ENCODE data around the gene RNF187. TPM values are rescaled to one million over a fixed set of nuclear protein-coding genes. Genes with fewer than 3 reads are reported as not detected.

RNF187 gene
- total and polyA plus RNA-seq, 2 experiments from 2014 or later, result 52.4 to 135 TPM

GRCh38 chr1:228478912-228479711 is 8.1 kb upstream of the RNF187 start:
- TF ChIP-seq EZH2phosphoT487 (IDR thresholded peaks at IDR 0.05; ENCODE audit: low read depth, severe bottlenecking, unreplicated experiment), result no peak
- no peak for TF ChIP-seq CTCF (IDR thresholded peaks at IDR 0.05; ENCODE audit: poor library complexity)
- TF ChIP-seq EZH2 (IDR thresholded peaks at IDR 0.05; ENCODE audit: borderline replicate concordance), result no peak

GRCh38 chr1:228483789-228484188 is 3.4 kb upstream of the RNF187 start:
- Histone ChIP-seq H3K4me2 (no peak overlapping the region), H3K36me3 (replicated peaks; ENCODE audit: insufficient read depth, low read depth) (no peaks in the 10 kb centered on the region), H3K27ac (no peak overlapping the region), H2AFZ (no peak overlapping the region), H3K4me3 (no peak overlapping the region), H4K20me1 (ENCODE audit: insufficient read depth, poor library complexity, severe bottlenecking) (no peaks in the 10 kb centered on the region), H3K9me2 (replicated peaks; ENCODE audit: insufficient read depth) (no peaks in the 10 kb centered on the region), H3K79me2 (peaks cover 12% of the 10 kb centered on the region), H3K4me1 (ENCODE audit: insufficient read depth) (peaks cover 12% of the 10 kb centered on the region), H3K9me3 (ENCODE audit: low read depth) (no peaks in the 10 kb centered on the region), H3K27me3 (no peaks in the 10 kb centered on the region)
- TF ChIP-seq EZH2phosphoT487 (IDR thresholded peaks at IDR 0.05; ENCODE audit: low read depth, severe bottlenecking, unreplicated experiment), result no peak
- TF ChIP-seq EZH2 (IDR thresholded peaks at IDR 0.05; ENCODE audit: borderline replicate concordance), result no peak
- no peak for TF ChIP-seq CTCF (IDR thresholded peaks at IDR 0.05; ENCODE audit: poor library complexity)
- no CpG with 5 or more reads among the region's 1 CpG for WGBS (ENCODE audit: low lambda C conversion rate, missing lambda C conversion rate)
- no peak for DNase-seq (ENCODE audit: low spot score)

More at GRCh38 chr1:228478912-228479711, 8.1 kb upstream of the RNF187 start:
- H2AFZ ChIP-seq, result no peak overlapping the region
- H3K4me2 ChIP-seq, result peak overlapping the region; percentile 37
- H3K4me3 ChIP-seq, result no peak overlapping the region
- DNase-seq (ENCODE audit: low spot score), result no peak
- H3K36me3 ChIP-seq (replicated peaks; ENCODE audit: insufficient read depth, low read depth), result no peaks in the 10 kb centered on the region
- peaks cover 4% of the 10 kb centered on the region for H3K4me1 ChIP-seq (ENCODE audit: insufficient read depth)
- no peaks in the 10 kb centered on the region for H3K79me2 ChIP-seq
- no peaks in the 10 kb centered on the region for H3K9me3 ChIP-seq (ENCODE audit: low read depth)
- no peaks in the 10 kb centered on the region for H3K27me3 ChIP-seq
- no peaks in the 10 kb centered on the region for H4K20me1 ChIP-seq (ENCODE audit: insufficient read depth, poor library complexity, severe bottlenecking)
- H3K9me2 ChIP-seq (replicated peaks; ENCODE audit: insufficient read depth), result no peaks in the 10 kb centered on the region
- no peak overlapping the region for H3K27ac ChIP-seq
- WGBS (ENCODE audit: low lambda C conversion rate, missing lambda C conversion rate), result 59% methylated on average over 10 of the region's 10 CpGs

- WGBS (ENCODE audit: low lambda C conversion rate, missing lambda C conversion rate), result under 1% methylated on average over 49 of the region's 60 CpGs
- Histone ChIP-seq H3K27me3 (no peaks in the 10 kb centered on the region), H3K27ac (peak overlapping the region; percentile 99), H3K4me3 (peak overlapping the region; percentile 46), H2AFZ (peak overlapping the region; percentile 80), H3K4me2 (peak overlapping the region; percentile 69), H3K4me1 (ENCODE audit: insufficient read depth) (peaks cover 17% of the 10 kb centered on the region), H3K9me3 (ENCODE audit: low read depth) (no peaks in the 10 kb centered on the region), H3K9me2 (replicated peaks; ENCODE audit: insufficient read depth) (no peaks in the 10 kb centered on the region), H3K36me3 (replicated peaks; ENCODE audit: insufficient read depth, low read depth) (no peaks in the 10 kb centered on the region), H4K20me1 (ENCODE audit: insufficient read depth, poor library complexity, severe bottlenecking) (no peaks in the 10 kb centered on the region), H3K79me2 (peaks cover 35% of the 10 kb centered on the region)
- DNase-seq (ENCODE audit: low spot score), result peak; percentile 63
- no peak for TF ChIP-seq CTCF (IDR thresholded peaks at IDR 0.05; ENCODE audit: poor library complexity)
- TF ChIP-seq EZH2phosphoT487 (IDR thresholded peaks at IDR 0.05; ENCODE audit: low read depth, severe bottlenecking, unreplicated experiment), result no peak
- TF ChIP-seq EZH2 (IDR thresholded peaks at IDR 0.05; ENCODE audit: borderline replicate concordance), result no peak
These were observed 416 bp upstream of the RNF187 start for GRCh38 chr1:228486596-228487335.

All from hepatocyte (in vitro differentiated cells).